ENCODE data around the gene MBNL3.

Gene MBNL3

DNA sequence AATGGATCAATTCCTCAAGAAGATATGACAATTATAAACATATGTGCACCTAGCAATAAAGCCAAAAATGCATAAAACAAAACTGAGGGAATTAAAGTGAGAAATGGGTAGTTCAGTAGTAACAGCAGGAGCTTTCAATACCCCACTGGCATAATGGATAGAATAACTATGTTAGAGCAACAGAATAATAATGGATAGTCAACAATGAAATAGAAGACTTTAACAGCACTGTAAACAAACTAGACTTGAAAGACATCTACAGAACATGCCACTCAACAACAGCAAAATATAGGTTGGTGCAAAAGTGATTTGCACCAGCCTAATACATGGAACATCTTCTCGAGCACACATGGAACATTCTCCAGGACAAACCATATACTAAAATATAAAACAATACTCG lies 20.0 kb upstream of the MBNL3 start:
- no peak overlapping the region for H3K4me3 ChIP-seq (ENCODE audit: low read depth, low read length)
- TF ChIP-seq, protein P1, sequence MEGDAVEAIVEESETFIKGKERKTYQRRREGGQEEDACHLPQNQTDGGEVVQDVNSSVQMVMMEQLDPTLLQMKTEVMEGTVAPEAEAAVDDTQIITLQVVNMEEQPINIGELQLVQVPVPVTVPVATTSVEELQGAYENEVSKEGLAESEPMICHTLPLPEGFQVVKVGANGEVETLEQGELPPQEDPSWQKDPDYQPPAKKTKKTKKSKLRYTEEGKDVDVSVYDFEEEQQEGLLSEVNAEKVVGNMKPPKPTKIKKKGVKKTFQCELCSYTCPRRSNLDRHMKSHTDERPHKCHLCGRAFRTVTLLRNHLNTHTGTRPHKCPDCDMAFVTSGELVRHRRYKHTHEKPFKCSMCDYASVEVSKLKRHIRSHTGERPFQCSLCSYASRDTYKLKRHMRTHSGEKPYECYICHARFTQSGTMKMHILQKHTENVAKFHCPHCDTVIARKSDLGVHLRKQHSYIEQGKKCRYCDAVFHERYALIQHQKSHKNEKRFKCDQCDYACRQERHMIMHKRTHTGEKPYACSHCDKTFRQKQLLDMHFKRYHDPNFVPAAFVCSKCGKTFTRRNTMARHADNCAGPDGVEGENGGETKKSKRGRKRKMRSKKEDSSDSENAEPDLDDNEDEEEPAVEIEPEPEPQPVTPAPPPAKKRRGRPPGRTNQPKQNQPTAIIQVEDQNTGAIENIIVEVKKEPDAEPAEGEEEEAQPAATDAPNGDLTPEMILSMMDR (IDR thresholded peaks at IDR 0.05; ENCODE audit: borderline replicate concordance, insufficient read depth, low read depth, low read length): no peak

DNA sequence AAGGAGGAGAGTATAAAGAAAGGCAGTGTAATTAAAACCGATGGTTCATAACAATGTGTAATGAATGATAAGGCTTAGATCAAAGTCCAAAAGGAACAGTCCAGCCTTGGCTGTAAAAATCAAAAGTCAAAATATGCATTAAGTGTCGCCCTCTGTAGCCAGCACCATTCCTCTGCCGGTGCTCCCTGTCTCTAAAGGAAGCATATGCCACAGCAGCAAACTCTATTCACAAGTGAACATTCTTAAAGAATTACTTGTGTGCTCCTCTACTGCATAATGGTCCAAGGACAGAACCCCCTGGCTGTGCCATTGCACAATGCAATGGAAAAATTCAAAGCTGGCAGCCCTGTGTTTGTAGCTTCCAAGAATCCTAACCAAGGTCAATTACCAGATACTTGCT lies 16.3 kb upstream of the MBNL3 start:
- TF ChIP-seq, protein P1 (IDR thresholded peaks at IDR 0.05; ENCODE audit: borderline replicate concordance, insufficient read depth, low read depth, low read length): no peak
- H3K4me3 ChIP-seq (ENCODE audit: low read depth, low read length): no peak overlapping the region

DNA sequence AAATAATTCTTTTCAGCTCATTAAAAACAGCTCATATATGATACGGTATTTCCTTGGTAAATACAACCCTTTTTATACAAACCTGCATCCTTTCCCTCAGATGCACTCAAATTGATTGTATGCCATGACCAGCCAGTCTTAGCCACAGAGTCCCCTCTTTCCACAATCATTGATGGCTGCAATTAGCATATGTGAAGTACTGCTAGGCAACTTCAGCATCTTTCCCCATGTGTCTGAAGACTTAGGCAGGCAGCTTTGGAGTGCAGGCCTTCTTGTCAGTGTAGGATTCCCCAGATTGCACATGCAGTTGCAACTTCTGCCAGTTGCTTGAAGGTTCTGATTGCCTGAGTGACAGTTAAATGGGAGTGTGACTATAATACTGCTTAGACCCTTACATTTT lies 15.6 kb upstream of the MBNL3 start:
- no peak overlapping the region for H3K4me3 ChIP-seq (ENCODE audit: low read depth, low read length)
- TF ChIP-seq, protein P1 (IDR thresholded peaks at IDR 0.05; ENCODE audit: borderline replicate concordance, insufficient read depth, low read depth, low read length): no peak

DNA sequence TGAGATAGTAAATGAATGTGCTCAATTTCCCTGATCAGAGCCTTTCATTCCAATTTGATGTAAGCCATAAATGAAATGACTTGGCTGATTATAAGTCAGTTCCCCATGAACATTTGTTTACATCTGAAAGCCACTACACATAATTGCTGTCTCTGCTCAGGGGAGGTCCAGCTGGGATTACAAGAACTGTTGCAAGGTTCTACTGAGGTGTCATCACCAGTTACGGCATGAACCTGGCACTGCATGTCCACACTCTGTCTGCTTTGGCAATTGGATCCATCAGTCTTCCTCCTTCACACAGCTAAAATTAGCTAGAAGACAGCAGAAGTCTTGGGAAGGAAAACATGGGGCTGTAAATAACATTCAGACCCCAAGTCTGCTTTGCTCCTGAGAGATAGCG lies 12.8 kb upstream of the MBNL3 start:
- TF ChIP-seq, protein P1 (IDR thresholded peaks at IDR 0.05; ENCODE audit: borderline replicate concordance, insufficient read depth, low read depth, low read length): no peak
- H3K4me3 ChIP-seq (ENCODE audit: low read depth, low read length): no peak overlapping the region

DNA sequence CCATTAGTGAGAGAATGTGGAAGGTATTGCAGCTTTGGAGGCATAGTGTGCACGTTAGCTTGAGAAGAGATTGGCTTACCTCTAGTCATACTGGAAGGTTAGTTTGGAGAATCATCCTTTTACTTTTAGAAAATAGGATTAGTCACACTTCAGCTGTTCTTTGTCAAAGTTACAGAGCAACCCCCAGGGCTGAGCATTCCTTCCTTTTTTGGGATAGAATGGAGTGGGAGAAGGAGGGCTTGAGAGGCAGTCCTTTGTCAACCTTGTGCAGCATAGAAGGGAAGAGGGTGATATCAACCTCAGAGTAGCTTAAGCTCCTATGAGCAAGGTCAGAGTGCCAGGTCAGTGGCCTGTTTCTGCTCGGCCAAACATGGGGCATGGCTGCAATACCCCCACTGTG lies 8.6 kb upstream of the MBNL3 start:
- TF ChIP-seq, protein P1 (IDR thresholded peaks at IDR 0.05; ENCODE audit: borderline replicate concordance, insufficient read depth, low read depth, low read length): no peak

DNA sequence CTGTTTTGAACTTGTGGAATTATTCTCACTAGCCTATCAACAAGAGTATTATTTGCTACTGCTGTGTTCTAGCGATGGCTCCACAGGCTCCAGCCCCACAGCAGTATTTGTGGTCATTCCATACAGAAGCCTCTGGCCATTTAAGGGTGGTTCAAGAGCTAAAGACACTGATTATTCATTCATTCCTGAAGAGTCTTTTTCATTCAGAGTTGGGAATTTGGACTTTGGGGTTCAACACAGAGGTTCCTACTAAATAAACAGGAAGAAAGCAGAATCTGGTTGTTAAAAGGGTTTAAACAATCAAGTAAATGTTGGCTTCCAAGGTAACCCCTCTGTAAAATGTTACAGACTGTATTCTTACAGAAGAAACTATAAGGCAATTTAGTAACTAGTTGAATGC lies 4.3 kb upstream of the MBNL3 start:
- no peak overlapping the region for H3K4me3 ChIP-seq (ENCODE audit: low read depth, low read length)
- TF ChIP-seq, protein P1 (IDR thresholded peaks at IDR 0.05; ENCODE audit: borderline replicate concordance, insufficient read depth, low read depth, low read length): no peak

More for the DNA sequence above, 8.6 kb upstream of the MBNL3 start:
- H3K4me3 ChIP-seq (ENCODE audit: low read depth, low read length): no peak overlapping the region

DNA sequence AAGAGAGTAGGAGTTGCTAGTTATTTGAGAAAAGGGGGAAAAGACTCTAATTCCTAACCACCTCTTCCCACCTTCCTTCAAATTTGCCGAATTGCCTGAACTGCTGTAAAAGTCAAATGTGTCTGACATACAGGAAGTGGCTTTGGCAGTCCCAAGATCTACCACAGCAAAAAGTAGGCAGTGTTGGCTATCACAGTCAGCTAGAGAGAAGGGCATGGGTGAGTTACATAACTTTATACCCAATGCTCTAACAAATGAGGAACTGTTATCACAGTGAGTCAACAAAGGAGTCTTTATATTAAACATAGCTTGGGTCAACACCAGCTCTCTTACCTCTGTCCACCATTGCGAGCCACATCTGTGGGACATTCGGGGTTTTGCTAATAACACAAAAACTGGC lies 2.4 kb upstream of the MBNL3 start:
- no peak overlapping the region for H3K4me3 ChIP-seq (ENCODE audit: low read depth, low read length)
- TF ChIP-seq, protein P1 (IDR thresholded peaks at IDR 0.05; ENCODE audit: borderline replicate concordance, insufficient read depth, low read depth, low read length): no peak
